ENCODE data around the gene LRRK1.
A peak's percentile ranks its signal among the peaks of the same experiment; 100 is the strongest.

GRCh38 chr15:101008158-101009139 is 89.3 kb downstream of the LRRK1 start:
- TF ChIP-seq CTCF (IDR thresholded peaks at IDR 0.05) (peak in 5 of 7 experiments; percentile 89 to 98 (median 94)), EP300 (IDR thresholded peaks at IDR 0.05) (no peak)

Measured in stomach (tissue), 4 donors.